GM19023 (cell line): ENCODE measurements around the gene ADRB1.

Experiments used
- ATAC-seq: cut with Tn5 transposase; IDR thresholded peaks from one replicate; pipeline ENCODE4 v1.9.1; 2021; ENCODE audit warnings: mild to moderate bottlenecking, moderate library complexity; ENCODE audit not compliant: unreplicated experiment

Gene ADRB1

GRCh38 chr10:114025611-114026130 lies 18.0 kb upstream of the ADRB1 start:
- ATAC-seq = no peak

DNA sequence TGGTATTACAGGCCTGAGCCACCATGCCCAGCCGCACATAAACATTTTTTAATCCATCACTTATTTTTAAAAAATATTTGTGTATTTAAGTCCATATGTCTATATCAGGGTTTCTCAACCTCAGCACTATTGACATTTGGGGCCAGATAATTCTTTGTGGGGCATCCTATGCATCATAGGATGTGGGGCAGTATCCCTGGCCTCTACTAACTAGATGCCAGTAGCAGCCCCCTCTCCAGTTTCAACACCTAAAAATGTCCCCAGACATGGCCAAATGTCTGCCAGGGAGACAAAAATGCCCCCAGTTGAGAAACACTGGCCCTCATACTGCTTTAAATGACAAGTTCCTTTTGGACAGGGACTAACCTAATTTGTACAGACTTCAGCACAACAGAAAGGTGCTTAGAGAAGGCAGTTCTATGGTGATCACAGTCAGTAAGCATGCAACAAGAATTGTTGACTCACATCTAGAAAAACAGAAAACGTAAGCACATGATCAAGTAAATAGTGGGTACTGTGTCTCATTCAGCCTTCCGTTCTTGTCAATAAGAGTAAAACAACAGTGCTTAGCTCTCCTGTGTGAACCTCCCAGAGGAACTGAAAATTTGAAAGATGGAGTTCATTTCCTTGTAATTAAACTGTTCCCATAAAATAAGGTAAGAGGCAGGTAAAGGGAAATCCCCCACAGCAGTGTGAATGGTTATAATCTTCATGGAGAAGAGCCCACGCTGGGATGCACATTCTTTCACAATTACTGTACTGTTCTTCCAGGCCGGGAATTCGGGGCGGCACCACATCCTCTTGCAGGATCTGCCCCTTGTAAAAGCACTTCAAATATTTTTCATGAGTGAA lies 17.3 kb upstream of the ADRB1 start:
- ATAC-seq = no peak

GRCh38 chr10:114027041-114027394 lies 16.6 kb upstream of the ADRB1 start:
- ATAC-seq = no peak

DNA sequence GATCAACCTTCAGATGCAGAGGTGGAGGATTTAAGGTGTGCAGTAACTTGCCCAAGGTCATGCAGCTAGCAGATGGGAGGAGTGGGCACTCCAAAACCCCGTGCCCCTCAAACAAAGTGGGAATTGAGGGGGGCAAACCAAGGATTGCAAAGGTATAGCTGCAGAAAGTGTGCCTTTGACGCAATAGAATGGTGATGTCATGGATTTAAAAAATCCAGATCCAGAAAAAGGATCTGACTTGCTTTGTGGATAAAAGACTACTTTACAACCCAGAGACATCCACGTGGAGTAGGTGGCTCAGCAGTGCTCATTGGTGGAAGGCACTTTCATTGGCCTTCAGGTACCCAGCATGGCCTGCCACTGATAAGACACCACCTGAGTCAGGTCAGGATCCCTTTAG lies 15.7 kb upstream of the ADRB1 start:
- no peak for ATAC-seq

DNA sequence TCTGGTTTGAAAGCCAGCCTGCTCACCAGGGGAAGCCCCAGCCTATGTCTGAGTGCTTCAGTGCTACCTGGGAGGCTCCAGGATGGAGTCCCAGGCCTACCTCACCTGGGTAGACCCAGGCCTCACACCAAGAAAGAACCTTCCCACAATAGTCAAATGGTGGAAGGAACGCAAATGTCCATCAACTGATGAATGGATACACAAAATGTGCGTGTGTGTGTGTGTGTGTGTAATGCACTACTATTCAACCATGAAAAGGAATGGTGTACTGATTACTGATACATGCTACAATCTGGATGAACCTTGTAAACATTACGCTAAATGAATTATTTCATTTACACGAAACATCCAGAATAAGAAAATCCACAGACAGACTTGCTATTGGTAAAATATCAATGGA lies 15.2 kb upstream of the ADRB1 start:
- ATAC-seq = no peak

GRCh38 chr10:114029655-114030054 lies 14.0 kb upstream of the ADRB1 start:
- no peak for ATAC-seq

- ATAC-seq = no peak
These were observed 13.5 kb upstream of the ADRB1 start for GRCh38 chr10:114030140-114030539.

DNA sequence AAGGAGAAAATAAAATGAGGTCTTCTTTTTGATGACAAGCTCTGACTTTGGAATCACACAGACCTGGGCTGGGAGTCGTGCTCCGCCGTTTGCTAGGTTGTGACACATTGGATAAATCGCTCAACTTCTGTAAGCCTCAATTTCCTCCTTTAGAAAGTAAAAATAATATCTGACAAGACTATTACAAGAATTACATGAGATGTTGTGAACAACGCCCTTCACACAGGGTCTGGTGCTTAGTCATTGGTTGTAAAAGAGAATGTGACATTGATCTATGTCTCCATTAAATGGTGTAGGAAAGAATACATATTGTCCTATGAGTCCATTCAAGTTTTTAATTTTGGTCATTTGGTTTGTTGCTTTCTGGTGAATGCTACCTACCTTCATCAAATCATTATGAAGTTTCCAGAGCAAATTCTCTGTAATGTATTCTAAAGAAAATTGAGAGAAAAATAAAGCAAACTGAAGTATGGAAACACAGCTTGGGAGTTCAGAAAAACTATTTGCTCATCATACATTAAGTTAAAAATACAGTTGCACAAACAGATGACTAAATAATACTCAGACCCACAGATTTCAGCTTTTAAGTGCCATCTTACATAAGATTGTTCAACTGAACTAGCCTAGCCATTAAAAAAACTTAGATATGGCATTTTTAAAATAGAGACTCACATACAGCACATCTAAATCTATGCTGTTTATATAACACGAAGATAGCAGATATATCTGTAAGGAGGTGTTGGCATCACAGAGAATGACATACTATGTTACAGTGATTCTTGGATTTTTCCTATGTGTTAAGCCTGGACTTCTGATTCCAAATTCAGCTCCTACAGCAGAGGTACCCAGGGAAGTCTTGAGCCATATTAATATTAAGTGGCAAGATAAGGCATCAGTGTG lies 12.3 kb upstream of the ADRB1 start:
- ATAC-seq = no peak

- ATAC-seq = no peak
These were observed 10.1 kb upstream of the ADRB1 start for GRCh38 chr10:114033566-114033965.

GRCh38 chr10:114034923-114035645 lies 8.6 kb upstream of the ADRB1 start:
- no peak for ATAC-seq

DNA sequence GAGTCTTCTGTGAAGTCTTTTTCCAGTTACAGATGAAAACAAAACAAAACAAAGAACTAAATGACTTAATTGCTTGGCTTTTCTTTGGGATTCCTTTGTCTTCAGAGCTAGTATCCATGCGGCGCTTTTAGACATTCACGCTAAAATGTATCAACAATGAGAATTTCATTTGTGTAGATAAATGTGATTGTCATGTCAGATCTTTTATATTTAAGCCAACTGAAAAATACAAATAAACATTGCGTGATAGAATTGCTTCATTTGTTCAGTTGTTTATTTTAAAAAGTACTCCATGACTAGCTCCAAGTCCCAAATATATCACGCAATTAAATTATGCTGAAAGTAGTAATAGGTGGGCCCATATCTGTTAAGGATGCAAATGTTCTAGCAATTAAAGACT lies 7.9 kb upstream of the ADRB1 start:
- ATAC-seq = no peak

DNA sequence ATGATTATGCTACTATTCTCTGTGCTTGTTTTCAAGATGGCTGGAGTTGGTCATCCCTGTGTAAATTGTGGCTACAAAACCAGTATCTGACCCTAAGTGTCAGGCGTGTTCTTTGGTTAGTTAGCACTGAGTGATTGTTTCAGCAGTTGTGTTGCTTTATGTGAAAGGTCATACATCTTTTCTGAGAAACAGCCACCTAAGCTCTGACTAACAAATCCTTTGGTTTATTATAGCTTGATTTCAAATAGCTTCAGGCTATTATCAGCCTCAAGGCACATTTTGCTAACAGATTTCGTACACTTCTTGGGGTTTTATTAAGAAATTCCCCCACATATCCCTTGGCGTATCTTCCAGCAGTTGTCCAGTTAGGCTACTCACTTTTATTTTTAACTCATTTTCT lies 4.8 kb upstream of the ADRB1 start:
- no peak for ATAC-seq

DNA sequence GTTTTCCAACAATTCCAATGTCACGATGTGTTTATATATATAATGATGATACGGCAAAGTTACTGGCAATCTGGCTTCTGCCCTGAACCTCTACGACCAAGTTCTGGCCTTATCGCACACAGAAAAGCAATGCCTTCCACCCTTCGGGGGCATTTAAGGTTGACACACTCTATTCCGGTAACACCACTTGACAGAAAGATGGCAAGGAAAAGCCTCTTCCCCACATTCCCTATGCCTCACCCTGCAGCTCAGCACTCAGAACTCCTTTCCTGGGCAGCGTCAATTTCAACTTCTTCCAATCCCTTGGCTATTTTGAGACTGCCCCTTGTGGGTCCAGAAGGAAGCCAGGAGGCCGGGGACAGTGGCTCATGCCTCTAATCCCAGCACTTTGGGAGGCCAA lies 2.5 kb upstream of the ADRB1 start:
- ATAC-seq = no peak

DNA sequence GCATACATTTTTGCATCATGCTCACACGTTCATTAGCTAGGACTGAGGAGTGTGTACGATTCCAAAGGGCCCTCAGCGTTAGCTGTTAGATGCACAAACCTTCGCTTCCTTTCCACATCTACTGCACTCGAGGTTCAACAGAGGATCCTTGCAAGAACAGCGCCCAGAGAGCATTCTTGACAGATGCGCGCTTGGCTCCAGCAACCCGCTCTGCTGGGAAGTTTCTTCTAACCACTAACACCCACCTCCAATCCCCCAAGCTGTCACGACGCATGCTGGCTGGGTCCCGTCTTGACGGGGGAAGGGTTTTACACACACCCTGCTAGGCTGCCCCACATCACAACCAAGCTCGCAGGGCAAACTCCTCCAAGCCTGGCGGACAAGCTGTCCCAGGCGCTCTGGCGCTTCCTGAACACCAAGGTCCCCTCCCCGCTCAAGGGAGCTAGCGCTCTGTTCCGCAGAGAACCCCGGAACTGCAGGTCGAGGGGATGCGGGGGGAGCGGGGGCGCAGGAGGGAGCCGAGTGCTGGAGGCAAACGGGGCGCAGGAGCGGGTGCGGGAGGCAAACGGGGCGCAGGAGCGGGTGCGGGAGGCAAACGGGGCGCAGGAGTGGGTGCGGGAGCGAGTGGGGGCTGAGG lies 653 bp upstream of the ADRB1 start:
- ATAC-seq = peak; percentile 46

DNA sequence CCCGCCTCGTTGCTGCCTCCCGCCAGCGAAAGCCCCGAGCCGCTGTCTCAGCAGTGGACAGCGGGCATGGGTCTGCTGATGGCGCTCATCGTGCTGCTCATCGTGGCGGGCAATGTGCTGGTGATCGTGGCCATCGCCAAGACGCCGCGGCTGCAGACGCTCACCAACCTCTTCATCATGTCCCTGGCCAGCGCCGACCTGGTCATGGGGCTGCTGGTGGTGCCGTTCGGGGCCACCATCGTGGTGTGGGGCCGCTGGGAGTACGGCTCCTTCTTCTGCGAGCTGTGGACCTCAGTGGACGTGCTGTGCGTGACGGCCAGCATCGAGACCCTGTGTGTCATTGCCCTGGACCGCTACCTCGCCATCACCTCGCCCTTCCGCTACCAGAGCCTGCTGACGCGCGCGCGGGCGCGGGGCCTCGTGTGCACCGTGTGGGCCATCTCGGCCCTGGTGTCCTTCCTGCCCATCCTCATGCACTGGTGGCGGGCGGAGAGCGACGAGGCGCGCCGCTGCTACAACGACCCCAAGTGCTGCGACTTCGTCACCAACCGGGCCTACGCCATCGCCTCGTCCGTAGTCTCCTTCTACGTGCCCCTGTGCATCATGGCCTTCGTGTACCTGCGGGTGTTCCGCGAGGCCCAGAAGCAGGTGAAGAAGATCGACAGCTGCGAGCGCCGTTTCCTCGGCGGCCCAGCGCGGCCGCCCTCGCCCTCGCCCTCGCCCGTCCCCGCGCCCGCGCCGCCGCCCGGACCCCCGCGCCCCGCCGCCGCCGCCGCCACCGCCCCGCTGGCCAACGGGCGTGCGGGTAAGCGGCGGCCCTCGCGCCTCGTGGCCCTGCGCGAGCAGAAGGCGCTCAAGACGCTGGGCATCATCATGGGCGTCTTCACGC lies 825 bp downstream of the ADRB1 start:
- no peak for ATAC-seq

DNA sequence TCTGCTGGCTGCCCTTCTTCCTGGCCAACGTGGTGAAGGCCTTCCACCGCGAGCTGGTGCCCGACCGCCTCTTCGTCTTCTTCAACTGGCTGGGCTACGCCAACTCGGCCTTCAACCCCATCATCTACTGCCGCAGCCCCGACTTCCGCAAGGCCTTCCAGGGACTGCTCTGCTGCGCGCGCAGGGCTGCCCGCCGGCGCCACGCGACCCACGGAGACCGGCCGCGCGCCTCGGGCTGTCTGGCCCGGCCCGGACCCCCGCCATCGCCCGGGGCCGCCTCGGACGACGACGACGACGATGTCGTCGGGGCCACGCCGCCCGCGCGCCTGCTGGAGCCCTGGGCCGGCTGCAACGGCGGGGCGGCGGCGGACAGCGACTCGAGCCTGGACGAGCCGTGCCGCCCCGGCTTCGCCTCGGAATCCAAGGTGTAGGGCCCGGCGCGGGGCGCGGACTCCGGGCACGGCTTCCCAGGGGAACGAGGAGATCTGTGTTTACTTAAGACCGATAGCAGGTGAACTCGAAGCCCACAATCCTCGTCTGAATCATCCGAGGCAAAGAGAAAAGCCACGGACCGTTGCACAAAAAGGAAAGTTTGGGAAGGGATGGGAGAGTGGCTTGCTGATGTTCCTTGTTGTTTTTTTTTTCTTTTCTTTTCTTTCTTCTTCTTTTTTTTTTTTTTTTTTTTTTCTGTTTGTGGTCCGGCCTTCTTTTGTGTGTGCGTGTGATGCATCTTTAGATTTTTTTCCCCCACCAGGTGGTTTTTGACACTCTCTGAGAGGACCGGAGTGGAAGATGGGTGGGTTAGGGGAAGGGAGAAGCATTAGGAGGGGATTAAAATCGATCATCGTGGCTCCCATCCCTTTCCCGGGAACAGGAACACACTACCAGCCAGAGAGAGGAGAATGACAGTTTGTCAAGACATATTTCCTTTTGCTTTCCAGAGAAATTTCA lies 1.7 kb downstream of the ADRB1 start:
- ATAC-seq = no peak

- no peak for ATAC-seq
These were observed 2.4 kb downstream of the ADRB1 start for GRCh38 chr10:114046087-114046458.

DNA sequence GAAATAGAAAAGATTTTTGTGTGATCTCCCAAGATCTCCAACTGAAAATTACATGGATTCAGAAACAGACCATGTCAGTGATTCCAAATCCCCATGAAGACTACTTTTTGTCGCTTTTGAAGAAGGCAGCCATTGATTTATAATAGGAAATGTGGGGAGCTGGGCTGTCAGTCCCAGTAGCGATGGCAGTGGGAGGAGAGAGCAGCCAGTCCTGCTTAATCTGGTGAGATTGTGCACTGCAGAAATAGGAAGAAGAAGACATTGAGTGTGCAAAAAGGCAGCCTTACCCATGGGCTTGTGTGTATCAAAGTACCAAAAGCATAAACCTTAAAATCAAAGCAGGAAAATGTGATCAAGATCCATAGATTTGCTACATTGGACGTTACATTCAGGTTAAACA lies 4.8 kb downstream of the ADRB1 start:
- no peak for ATAC-seq

DNA sequence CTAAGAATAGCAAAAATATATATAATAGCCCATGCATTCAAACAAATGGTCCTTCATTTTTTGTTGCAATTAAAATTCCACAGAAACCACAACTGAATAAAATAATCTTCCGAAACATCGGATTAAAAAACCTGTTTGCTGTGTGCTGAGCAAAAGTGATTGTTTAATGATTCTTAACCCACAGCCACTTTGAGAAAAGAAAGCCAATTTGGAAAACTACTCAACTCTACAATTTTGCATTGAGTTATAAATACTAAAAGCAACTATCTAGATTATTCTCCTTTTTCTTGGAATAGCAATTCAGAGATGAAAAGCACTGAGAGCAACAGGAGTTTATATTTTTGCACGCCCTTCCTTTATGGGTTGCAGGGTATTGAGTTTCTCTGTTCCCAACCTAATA lies 8.0 kb downstream of the ADRB1 start:
- ATAC-seq = no peak
